HG03045 (cell line): ENCODE results near the gene FRMPD1.
"Not testable (repeated sequence)": the region's sequence is repeated elsewhere in the genome, so short reads cannot be mapped to it uniquely, and the experiment has no call there.

Source experiments
- ATAC-seq: cut with Tn5 transposase; IDR thresholded peaks from one replicate; pipeline ENCODE4 v1.9.1; 2021; ENCODE audit warnings: mild to moderate bottlenecking, moderate library complexity; ENCODE audit not compliant: unreplicated experiment

FRMPD1 gene

GRCh38 chr9:37732086-37732741 lies 81.5 kb downstream of the FRMPD1 start:
- ATAC-seq, result no peak

GRCh38 chr9:37732952-37733351 lies 82.2 kb downstream of the FRMPD1 start:
- no peak for ATAC-seq

- ATAC-seq, result no peak
These were observed 88.5 kb downstream of the FRMPD1 start for GRCh38 chr9:37739222-37739621.

- no peak for ATAC-seq
These were observed 89.4 kb downstream of the FRMPD1 start for GRCh38 chr9:37740128-37740527.

GRCh38 chr9:37740631-37741328 lies 90.0 kb downstream of the FRMPD1 start:
- ATAC-seq, result no peak

- no peak for ATAC-seq
These were observed 95.2 kb downstream of the FRMPD1 start for GRCh38 chr9:37745970-37746369.

GRCh38 chr9:37746448-37747270 lies 95.9 kb downstream of the FRMPD1 start:
- no peak for ATAC-seq

GRCh38 chr9:37747271-37747753 lies 96.6 kb downstream of the FRMPD1 start:
- ATAC-seq, result no peak

GRCh38 chr9:37749129-37749528 lies 98.4 kb downstream of the FRMPD1 start:
- no peak for ATAC-seq

- ATAC-seq, result no peak
These were observed 100.4 kb downstream of the FRMPD1 start for GRCh38 chr9:37751186-37751585.

GRCh38 chr9:37751704-37752103 lies 101.0 kb downstream of the FRMPD1 start:
- not testable (repeated sequence) for ATAC-seq

- ATAC-seq, result not testable (repeated sequence)
These were observed 101.4 kb downstream of the FRMPD1 start for GRCh38 chr9:37752112-37752511.

GRCh38 chr9:37752642-37753488 lies 102.1 kb downstream of the FRMPD1 start:
- ATAC-seq, result no peak

- ATAC-seq, result peak; percentile 91
These were observed 102.9 kb downstream of the FRMPD1 start, which contains the start of gene TRMT10B for GRCh38 chr9:37753489-37754190. Gene TRMT10B, plus strand, starts transcription at chr9:37753805. Its CDS starts 8,127 bp downstream, at chr9:37761932.

- no peak for ATAC-seq
These were observed 108.0 kb downstream of the FRMPD1 start for GRCh38 chr9:37758747-37759146.

- ATAC-seq, result no peak
These were observed 109.8 kb downstream of the FRMPD1 start for GRCh38 chr9:37760416-37761161.

- no peak for ATAC-seq
These were observed 110.8 kb downstream of the FRMPD1 start for GRCh38 chr9:37761511-37761910.

- ATAC-seq, result not testable (repeated sequence)
These were observed 114.5 kb downstream of the FRMPD1 start for GRCh38 chr9:37765263-37765662.

GRCh38 chr9:37769306-37769705 lies 118.6 kb downstream of the FRMPD1 start:
- ATAC-seq, result no peak
